ENCODE data around the gene APBB2.
"Not testable (repeated sequence)": the region's sequence is repeated elsewhere in the genome, so short reads cannot be mapped to it uniquely, and the experiment has no call there.

APBB2 gene

GRCh38 chr4:41060352-41061334, 153.7 kb downstream of the APBB2 start:
- DNase-seq (ENCODE audit: low spot score) = no peak

DNA sequence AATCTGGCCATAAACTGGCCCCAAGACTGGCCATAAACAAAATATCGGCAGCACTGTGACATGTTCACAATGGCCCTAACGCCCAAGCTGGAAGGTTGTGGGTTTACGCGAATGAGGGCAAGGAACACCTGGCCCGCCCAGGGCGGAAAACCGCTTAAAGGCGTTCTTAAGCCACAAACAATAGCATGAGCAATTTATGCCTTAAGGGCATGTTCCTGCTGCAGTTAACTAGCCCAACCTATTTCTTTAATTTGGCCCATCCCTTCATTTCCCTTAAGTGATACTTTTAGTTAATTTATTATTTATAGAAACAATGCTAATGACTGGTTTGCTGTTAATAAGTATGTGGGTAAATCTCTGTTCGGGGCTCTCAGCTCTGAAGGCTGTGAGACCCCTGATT, 154.9 kb downstream of the APBB2 start:
- DNase-seq (ENCODE audit: low spot score) = not testable (repeated sequence)

DNA sequence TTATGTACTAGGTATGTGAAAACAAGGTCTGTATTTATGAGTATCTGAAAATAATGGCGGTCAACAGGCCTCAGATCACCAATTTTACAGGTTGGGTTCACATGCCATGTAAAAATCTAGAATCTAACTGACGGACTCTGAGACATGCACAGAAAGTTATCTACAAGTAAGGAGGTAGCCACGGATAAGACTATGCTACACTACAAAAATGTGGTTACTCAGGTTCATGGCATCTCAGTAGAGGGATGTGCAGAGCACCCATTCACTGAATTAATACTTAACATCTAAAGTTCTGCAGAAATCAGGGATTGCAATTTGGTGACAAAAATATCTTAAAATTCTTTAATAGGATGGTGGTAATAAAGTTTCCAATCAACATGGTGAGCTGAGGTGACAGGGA, 155.9 kb downstream of the APBB2 start:
- no peak for DNase-seq (ENCODE audit: low spot score)

GRCh38 chr4:41057467-41057866, 156.9 kb downstream of the APBB2 start:
- DNase-seq (ENCODE audit: low spot score) = no peak

- DNase-seq (ENCODE audit: low spot score) = no peak
Measured at GRCh38 chr4:41052287-41052686, 162.1 kb downstream of the APBB2 start.

DNA sequence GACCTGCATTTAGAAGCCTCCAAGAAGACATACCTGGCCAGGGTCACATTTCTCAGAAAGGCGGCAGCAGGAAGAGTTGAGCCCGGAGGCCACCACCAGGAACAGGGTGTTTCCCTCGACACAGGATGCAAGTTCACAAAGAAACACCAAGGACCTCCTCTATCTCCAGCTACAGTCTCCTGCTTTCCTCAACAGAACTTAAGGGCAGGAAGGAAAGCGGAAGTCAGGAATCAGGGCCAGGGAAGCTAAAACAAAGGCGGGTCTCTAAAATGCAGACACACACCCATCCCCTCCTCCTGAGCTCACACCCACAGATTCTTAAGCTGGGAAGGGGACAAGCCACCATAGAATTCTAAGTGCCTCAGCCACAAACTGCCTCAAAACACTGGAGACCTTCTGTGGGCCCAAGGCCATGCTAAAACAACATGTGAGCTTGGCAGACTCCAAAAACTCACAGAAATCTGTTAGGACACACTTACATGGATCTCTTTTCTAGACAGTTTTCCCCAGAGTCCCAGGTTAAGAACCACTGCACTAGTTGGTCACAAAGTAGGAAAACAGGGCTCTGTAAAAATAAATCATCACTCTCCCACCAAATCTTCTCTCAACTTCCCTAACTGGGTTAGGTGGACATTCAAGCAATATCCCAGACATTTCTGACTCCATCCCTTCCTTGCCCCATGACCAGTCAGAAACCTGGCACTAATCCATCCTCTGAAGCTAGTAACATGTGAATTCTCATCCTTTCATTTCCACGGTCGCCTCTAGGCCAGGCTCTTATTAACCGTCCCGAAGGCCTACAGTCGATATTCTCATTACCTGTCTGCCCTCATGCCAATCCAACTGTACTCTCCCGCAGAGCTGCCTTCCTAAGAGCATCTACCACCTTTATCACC, 163.2 kb downstream of the APBB2 start:
- DNase-seq (ENCODE audit: low spot score) = no peak

DNA sequence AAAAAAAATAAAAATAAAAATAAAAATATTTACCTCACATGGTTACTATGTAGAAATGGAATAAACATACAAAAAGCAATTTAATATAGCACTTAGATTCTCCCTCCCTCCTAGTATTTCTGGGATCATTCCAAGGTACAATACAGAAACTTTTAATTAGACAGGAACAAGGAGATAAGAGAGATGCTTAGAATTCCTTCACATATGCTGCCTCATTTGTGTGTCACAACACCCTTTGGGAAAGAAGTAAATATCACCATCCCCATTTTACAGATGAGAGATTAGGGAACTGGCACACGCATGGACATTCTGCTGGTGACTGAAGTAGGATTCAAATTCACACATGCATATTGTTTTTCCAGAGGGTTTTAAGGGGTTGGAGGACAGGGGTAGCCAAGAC, 164.2 kb downstream of the APBB2 start:
- DNase-seq (ENCODE audit: low spot score) = no peak

DNA sequence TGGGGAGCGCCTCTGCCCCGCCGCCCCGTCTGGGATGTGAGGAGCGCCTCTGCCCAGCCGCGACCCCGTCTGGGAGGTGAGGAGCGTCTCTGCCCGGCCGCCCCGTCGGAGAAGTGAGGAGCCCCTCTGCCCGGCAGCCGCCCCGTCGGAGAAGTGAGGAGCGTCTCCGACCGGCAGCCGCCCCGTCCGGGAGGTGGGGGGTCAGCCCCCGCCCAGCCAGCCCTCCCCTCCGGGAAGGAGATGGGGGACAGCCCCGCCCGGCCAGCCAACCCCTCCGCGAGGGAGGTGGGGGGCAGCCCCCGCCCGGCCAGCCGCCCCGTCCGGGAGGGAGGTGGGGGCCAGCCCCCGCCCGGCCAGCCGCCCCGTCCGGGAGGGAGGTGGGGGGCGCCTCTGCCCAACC, 165.2 kb downstream of the APBB2 start:
- DNase-seq (ENCODE audit: low spot score) = not testable (repeated sequence)

- DNase-seq (ENCODE audit: low spot score) = no peak
Measured at GRCh38 chr4:41044791-41045190, 169.6 kb downstream of the APBB2 start.

- DNase-seq (ENCODE audit: low spot score) = peak; percentile 48
Measured at GRCh38 chr4:41044165-41044564, 170.2 kb downstream of the APBB2 start.

- no peak for DNase-seq (ENCODE audit: low spot score)
Measured at GRCh38 chr4:41043465-41043864, 170.9 kb downstream of the APBB2 start.

DNA sequence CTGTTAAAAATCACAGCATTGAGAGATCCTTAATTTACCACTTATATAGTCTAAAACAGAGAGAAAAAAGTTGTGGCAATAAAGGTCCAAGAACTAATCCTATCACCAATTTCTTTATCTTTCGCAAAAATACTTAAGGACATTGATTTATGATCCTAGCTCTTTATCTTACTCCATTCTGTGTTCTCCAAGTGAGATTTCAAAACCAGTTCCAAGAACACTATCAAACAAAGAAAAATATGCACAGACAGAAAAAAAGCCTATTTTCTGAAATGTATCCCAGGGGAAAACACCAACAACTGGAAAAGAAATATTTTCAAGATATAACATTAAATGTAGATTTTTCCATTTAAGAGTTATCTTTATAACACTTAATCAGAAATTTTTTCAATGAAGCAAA, 172.8 kb downstream of the APBB2 start:
- DNase-seq (ENCODE audit: low spot score) = no peak

DNA sequence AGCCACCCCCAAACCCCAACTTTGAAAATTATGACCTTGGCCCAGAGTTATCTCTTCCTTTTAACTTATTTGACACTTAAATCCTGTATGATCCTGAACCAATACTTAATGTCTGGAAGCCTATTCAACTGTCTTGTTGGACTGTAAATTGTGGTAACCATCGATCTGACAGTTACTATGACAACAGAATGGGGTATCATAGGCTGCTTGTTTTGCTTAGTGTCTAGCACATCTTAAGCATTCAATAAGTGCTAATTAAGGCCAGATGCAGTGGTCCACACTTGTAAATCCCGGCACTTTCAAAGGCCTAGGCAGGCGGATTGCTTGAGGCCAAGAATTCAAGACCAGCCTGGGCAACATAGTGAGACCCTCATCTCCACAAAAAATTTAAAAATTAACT, 175.0 kb downstream of the APBB2 start:
- no peak for DNase-seq (ENCODE audit: low spot score)

- no peak for DNase-seq (ENCODE audit: low spot score)
Measured at GRCh38 chr4:41038304-41038703, 176.0 kb downstream of the APBB2 start.

GRCh38 chr4:41029098-41029497, 185.2 kb downstream of the APBB2 start:
- no peak for DNase-seq (ENCODE audit: low spot score)

DNA sequence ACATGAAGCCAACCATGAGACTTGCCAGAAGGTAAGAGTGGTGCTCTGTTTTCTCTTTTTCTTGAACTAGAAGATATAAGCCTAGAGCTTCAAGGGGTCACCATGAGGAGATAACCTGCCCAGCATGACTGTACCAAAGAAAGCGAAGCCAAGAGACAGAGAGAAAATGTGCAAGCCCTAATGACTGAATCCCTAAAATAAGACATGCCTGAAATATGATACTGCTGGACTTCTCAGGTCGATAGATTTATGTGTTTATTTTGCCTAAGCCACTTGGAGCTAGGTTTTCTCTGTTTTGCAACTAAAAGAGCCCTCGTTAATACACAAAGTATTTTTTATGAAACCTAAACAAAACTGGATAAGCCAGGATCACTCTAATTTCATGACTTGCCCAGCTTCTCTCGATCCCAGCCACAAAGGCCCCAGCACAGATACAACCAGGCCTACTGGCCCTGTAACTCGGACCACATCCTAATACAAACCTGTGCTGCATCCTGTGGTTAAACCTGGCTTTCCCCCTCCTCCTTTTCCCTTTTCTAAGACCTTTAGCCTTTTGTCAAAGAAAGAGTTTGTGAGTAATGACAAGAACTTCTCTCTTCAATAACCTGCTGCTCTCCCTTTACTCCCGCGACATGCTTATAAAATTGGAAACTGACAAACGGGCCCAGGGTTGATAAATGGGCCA, 185.8 kb downstream of the APBB2 start:
- DNase-seq (ENCODE audit: low spot score) = no peak

GRCh38 chr4:41026971-41027370, 187.4 kb downstream of the APBB2 start:
- no peak for DNase-seq (ENCODE audit: low spot score)

- DNase-seq (ENCODE audit: low spot score) = no peak
Measured at GRCh38 chr4:41025824-41026223, 188.5 kb downstream of the APBB2 start.

DNA sequence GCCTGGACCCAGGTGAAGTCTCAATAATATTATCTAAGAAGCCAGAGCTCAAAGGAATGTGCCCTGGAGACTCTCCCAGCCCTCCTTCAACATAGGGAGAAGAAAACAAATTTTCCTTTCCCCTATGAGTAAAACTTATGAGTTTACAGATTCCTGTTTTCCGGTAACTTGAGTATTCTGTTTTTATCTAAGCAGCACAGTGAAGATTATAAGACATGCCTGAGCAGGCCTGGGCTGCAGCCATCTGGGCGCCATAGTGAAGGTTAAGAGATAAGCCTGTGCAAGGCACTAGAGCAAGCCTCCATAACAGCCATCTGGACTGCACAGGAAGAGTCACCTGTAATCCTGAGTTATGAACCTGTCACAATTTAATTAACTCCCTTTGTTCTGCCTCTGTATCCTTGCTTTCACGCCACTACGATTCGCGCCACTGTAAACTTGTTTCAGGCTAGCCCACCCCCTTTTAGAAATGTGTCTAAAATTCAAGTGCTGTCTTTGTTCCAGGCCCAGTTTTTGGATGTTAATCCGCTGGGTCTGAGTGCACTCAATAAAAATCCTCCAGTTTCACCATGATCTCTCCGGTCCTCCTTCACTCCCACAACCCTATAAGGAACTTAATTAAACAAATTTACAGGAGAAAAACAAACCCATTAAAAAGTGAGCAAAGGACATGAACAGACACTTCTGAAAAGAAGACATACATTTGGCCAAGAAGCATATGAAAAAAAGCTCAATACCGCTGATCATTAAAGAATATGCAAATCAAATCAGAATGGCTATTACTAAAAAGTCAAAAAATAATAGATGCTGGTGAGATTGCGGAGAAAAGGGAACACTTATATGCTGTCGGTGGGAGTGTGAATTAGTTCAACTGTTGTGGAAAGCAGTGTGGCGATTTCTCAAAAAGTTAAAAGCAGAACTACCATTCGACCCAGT, 189.5 kb downstream of the APBB2 start:
- DNase-seq (ENCODE audit: low spot score) = no peak

DNA sequence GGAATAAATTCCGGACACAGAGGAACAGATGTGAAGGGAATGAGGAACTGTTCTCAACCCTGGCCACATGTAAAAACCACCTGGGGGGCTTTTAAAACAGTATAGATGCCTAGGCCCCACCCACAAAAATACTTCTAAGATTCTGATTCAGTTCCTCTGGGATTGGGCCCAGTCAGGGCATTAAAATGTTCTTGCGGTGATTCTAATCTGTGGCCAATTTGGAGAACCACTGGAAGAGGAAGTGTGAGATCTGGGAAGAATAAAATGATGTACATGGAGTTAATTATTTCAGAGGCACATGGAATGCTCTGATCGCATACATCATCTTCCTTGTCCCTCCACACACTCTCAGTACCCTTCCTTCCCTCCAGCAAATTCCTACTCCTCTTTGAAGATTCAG, 192.2 kb downstream of the APBB2 start:
- DNase-seq (ENCODE audit: low spot score) = no peak

DNA sequence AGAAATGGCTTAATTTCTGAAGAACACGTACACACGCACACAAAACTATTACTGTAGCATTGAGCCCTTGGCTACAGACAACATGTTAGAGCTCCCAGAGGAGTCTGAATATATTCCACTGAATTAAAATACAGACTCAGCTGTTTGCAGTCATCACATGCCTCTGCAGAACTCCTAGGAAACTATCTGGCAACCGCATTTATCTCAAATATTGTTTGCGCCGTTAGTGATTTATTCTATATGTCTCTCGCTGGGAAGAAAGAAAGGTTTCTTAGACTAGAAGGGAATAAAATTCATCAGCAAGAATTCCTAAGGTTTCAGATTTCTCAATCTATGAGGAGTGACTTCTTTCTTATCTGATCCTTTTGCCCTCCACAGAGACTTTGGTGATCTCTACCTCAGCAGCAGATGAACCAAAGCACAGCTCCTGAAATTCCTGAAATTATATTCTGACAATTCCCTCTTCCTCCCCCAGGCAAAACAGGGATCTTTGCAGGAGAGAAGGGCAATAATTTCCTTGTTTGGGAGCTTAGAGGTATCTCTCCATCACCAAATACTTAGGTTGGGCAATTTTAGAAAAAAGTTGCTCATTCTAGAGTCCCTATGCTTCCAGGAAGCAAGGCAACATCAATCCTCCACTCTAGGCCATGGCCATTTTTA, 199.2 kb downstream of the APBB2 start:
- no peak for DNase-seq (ENCODE audit: low spot score)

Data from NAMALWA (cell line).